NCI-H2171 treated with DMSO at 0.1 percent for 48 hours (cell line): Measurements from ENCODE around the gene CARMIL1.

ENCODE experiments used
- DNase-seq: peaks from one replicate; lab custom pipeline; 2025; lab: John Stamatoyannopoulos, UW

Gene CARMIL1

GRCh38 chr6:25659633-25660368, 380.6 kb downstream of the CARMIL1 start:
- DNase-seq, result no peak

- DNase-seq, result no peak
These were observed 381.3 kb downstream of the CARMIL1 start for GRCh38 chr6:25660512-25660911.

GRCh38 chr6:25661129-25661779, 382.1 kb downstream of the CARMIL1 start:
- no peak for DNase-seq

GRCh38 chr6:25665455-25665854, 386.3 kb downstream of the CARMIL1 start:
- DNase-seq, result no peak

GRCh38 chr6:25669413-25669812, 390.2 kb downstream of the CARMIL1 start:
- DNase-seq, result no peak
